ENCODE data around the gene EFNB3. TPM values are rescaled to one million over a fixed set of nuclear protein-coding genes. Genes with fewer than 3 reads are reported as not detected.
A peak's percentile ranks its signal among the peaks of the same experiment; 100 is the strongest.

Gene EFNB3
- polyA plus RNA-seq, 1 experiment: 5.3 TPM

- no peak for TF ChIP-seq CTCF (IDR thresholded peaks at IDR 0.05; ENCODE audit: insufficient read depth, low read depth, low read length)
- ChIA-PET CTCF (interaction anchor here (0.5 to 1.0 kb wide), 3 partner anchors 10 to 42 kb away, joined by 3 to 4 read pairs (median 4); partner anchors contain the start of gene EFNB3), POLR2A (no interaction called here)
- no peak overlapping the region for H3K4me3 ChIP-seq (ENCODE audit: low read depth, low read length)
- H3K36me3 ChIP-seq (ENCODE audit: control insufficient read depth, insufficient read depth, low read length): no peaks in the 10 kb centered on the region
- no peak for DNase-seq (ENCODE audit: low read depth)
- H3K27me3 ChIP-seq (ENCODE audit: control insufficient read depth, insufficient read depth, low read length): peaks cover 9% of the 10 kb centered on the region
Measured at GRCh38 chr17:7740481-7741001, 35.5 kb downstream of the EFNB3 start.

DNA sequence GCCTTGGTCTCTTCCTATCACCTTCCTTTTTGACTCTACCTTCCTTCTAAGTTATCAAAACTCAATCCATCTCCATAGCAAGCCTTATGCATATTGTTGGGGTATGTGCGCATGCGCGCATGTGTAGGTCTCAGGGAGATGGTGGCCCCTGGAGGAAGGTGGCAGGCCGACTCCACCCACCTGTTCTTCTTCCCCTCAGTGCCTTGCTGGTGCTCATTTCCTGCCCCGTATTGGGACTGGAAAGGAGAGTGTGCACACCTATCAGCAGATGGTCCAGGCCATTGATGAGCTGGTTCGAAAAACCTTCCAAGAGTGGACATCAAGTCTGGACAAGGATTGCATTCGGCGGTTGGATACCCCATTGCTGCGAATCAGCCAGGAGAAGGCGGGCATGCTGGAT lies 37.7 kb downstream of the EFNB3 start:
- peaks cover 5% of the 10 kb centered on the region for H3K27me3 ChIP-seq (ENCODE audit: control insufficient read depth, insufficient read depth, low read length)
- ChIA-PET POLR2A (no interaction called here), CTCF (interaction anchor here (0.7 to 7.7 kb wide), 33 partner anchors 8 to 299 kb away, joined by 3 to 264 read pairs (median 8); partner anchors contain the start of genes CNTROB, CYB5D1, NAA38 and TRAPPC1)
- TF ChIP-seq CTCF (IDR thresholded peaks at IDR 0.05; ENCODE audit: insufficient read depth, low read depth, low read length): no peak
- no peaks in the 10 kb centered on the region for H3K36me3 ChIP-seq (ENCODE audit: control insufficient read depth, insufficient read depth, low read length)
- H3K4me3 ChIP-seq (ENCODE audit: low read depth, low read length): no peak overlapping the region
- DNase-seq (ENCODE audit: low read depth): no peak

- no peak for TF ChIP-seq CTCF (IDR thresholded peaks at IDR 0.05; ENCODE audit: insufficient read depth, low read depth, low read length)
- Histone ChIP-seq H3K27me3 (ENCODE audit: control insufficient read depth, insufficient read depth, low read length) (peaks cover 2% of the 10 kb centered on the region), H3K36me3 (ENCODE audit: control insufficient read depth, insufficient read depth, low read length) (no peaks in the 10 kb centered on the region), H3K4me3 (ENCODE audit: low read depth, low read length) (no peak overlapping the region)
- DNase-seq (ENCODE audit: low read depth): no peak
- ChIA-PET CTCF (interaction anchor here (0.6 to 7.7 kb wide), 35 partner anchors 10 to 317 kb away, joined by 3 to 264 read pairs (median 7); partner anchors contain the start of genes CYB5D1 and NAA38), POLR2A (no interaction called here)
Measured at GRCh38 chr17:7744416-7744815, 39.4 kb downstream of the EFNB3 start.

DNA sequence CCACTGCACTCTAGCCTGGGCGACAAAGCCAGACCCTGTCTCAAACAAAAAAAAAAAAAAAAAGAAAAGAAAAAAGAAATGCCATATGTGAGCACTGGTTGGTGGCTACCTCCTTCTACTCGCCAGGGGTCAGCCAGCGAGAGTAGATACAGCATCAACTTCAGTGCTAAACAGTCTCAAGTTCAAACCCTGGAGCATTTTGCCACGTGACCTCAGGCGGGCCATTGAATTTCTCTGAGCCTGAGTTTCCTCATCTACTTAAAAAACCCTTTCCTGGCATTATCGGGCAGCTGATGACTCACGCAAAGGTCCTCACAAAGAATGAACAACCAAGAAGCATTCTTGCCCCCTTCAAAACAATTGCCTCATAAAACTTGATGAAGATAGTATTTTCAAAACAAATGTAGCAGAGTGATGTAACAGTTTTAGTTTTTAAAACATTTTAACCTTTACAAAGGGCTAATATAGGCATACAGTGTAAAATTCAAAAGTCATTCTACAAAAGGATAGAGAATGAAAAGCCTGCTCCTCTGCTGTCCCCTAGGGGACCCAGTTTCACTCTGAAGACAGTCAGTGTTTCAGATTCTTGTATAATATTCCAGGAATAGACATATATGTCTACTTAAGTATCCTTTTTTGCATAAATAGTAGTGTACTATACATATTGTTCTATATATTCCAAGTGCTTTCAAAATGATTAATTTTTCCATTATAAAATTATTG lies 40.9 kb downstream of the EFNB3 start:
- Histone ChIP-seq H3K27me3 (ENCODE audit: control insufficient read depth, insufficient read depth, low read length) (no peaks in the 10 kb centered on the region), H3K4me3 (ENCODE audit: low read depth, low read length) (no peak overlapping the region), H3K36me3 (ENCODE audit: control insufficient read depth, insufficient read depth, low read length) (no peaks in the 10 kb centered on the region)
- 0 out of 2 replicates have a peak, but pooled peaks have one; percentile 13 for TF ChIP-seq CTCF (IDR thresholded peaks at IDR 0.05; ENCODE audit: insufficient read depth, low read depth, low read length)
- ChIA-PET POLR2A (no interaction called here), CTCF (interaction anchor here (0.7 to 7.7 kb wide), 3 partner anchors 34 to 312 kb away, joined by 3 to 264 read pairs (median 3); no protein-coding TSS in a partner anchor)
- DNase-seq (ENCODE audit: low read depth): peak; percentile 52

DNA sequence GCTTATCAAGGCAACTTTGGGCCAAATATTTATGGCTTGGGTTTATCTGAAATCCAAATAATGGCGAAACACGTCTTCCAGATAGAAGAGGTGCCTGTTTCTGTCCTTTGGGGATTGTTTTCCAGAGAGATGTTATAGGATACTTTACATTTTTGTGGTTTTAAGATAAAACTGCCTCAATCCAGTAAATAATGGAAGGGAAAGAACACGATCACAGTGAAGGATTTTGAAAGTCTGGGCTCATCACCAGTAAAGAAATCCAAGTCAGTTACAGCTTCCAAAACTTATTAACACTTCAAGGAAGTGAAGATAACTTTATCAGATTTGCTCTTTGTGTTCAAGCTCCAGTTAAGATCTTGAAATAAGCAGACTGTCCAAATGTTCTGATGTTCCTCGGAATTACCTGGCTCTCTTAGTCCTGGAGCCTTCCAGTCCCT lies 42.7 kb downstream of the EFNB3 start:
- DNase-seq (ENCODE audit: low read depth): peak; percentile 24
- no peaks in the 10 kb centered on the region for H3K36me3 ChIP-seq (ENCODE audit: control insufficient read depth, insufficient read depth, low read length)
- CTCF ChIA-PET: interaction anchor here (0.6 to 7.7 kb wide), 7 partner anchors 31 to 242 kb away, joined by 3 to 264 read pairs (median 3); partner anchors contain the start of gene DNAH2
- no peak for TF ChIP-seq CTCF (IDR thresholded peaks at IDR 0.05; ENCODE audit: insufficient read depth, low read depth, low read length)
- H3K27me3 ChIP-seq (ENCODE audit: control insufficient read depth, insufficient read depth, low read length): no peaks in the 10 kb centered on the region
- H3K4me3 ChIP-seq (ENCODE audit: low read depth, low read length): no peak overlapping the region
- POLR2A ChIA-PET: no interaction called here
